ENCODE results near the gene ATF2. TPM values are rescaled to one million over a fixed set of nuclear protein-coding genes. Genes with fewer than 3 reads are reported as not detected.

ATF2 gene
- total RNA-seq, 6 experiments from 2014 or later = 34.1 to 43.9 (median 38.2) TPM

- TF ChIP-seq CTCF (IDR thresholded peaks at IDR 0.05) = no peak
- Mint-ChIP-seq H3K27me3 (ENCODE audit: insufficient read depth) (peaks cover 3% of the 10 kb centered on the region), H3K9me3 (no peaks in the 10 kb centered on the region), H3K4me1 (ENCODE audit: low read depth) (no peaks in the 10 kb centered on the region), H3K27ac (no peak overlapping the region), H3K36me3 (ENCODE audit: low read depth) (peaks cover 9% of the 10 kb centered on the region), H3K4me3 (no peak overlapping the region)
- DNase-seq = no peak
Observed at GRCh38 chr2:175055993-175056392, 112.0 kb downstream of the ATF2 start.

- no peak for DNase-seq
- peaks cover 9% of the 10 kb centered on the region for H3K36me3 Mint-ChIP-seq (ENCODE audit: low read depth)
- peaks cover 3% of the 10 kb centered on the region for H3K27me3 Mint-ChIP-seq (ENCODE audit: insufficient read depth)
- H3K4me1 Mint-ChIP-seq (ENCODE audit: low read depth) = peaks cover 6% of the 10 kb centered on the region; the same call in 1 of the 2 replicates
- no peak for TF ChIP-seq CTCF (IDR thresholded peaks at IDR 0.05)
- no peak overlapping the region for H3K4me3 Mint-ChIP-seq
- H3K27ac Mint-ChIP-seq = no peak overlapping the region
- H3K9me3 Mint-ChIP-seq = no peaks in the 10 kb centered on the region
Observed at GRCh38 chr2:175054340-175054739, 113.7 kb downstream of the ATF2 start.

GRCh38 chr2:175049661-175050060 lies 118.3 kb downstream of the ATF2 start:
- Mint-ChIP-seq H3K27ac (no peak overlapping the region), H3K36me3 (ENCODE audit: low read depth) (peaks cover 5% of the 10 kb centered on the region; the same call in 1 of the 2 replicates), H3K4me1 (ENCODE audit: low read depth) (peaks cover 6% of the 10 kb centered on the region; the same call in 1 of the 2 replicates), H3K9me3 (no peaks in the 10 kb centered on the region), H3K4me3 (no peak overlapping the region), H3K27me3 (ENCODE audit: insufficient read depth) (peaks cover 3% of the 10 kb centered on the region; the same call in 1 of the 2 replicates)
- DNase-seq = no peak
- no peak for TF ChIP-seq CTCF (IDR thresholded peaks at IDR 0.05)

GRCh38 chr2:175048275-175048674 lies 119.7 kb downstream of the ATF2 start:
- Mint-ChIP-seq H3K36me3 (ENCODE audit: low read depth) (peaks cover 5% of the 10 kb centered on the region; the same call in 1 of the 2 replicates), H3K4me1 (ENCODE audit: low read depth) (peaks cover 6% of the 10 kb centered on the region; the same call in 1 of the 2 replicates), H3K27ac (no peak overlapping the region; the same call in 1 of the 2 replicates), H3K27me3 (ENCODE audit: insufficient read depth) (peaks cover 3% of the 10 kb centered on the region; the same call in 1 of the 2 replicates), H3K9me3 (no peaks in the 10 kb centered on the region), H3K4me3 (no peak overlapping the region)
- no peak for DNase-seq
- no peak for TF ChIP-seq CTCF (IDR thresholded peaks at IDR 0.05)

GRCh38 chr2:175039490-175039889 lies 128.5 kb downstream of the ATF2 start:
- no peak for DNase-seq
- no peaks in the 10 kb centered on the region; the same call in 1 of the 2 replicates for H3K27me3 Mint-ChIP-seq (ENCODE audit: insufficient read depth)
- no peak overlapping the region for H3K27ac Mint-ChIP-seq
- no peak for TF ChIP-seq CTCF (IDR thresholded peaks at IDR 0.05)
- no peak overlapping the region for H3K4me3 Mint-ChIP-seq
- H3K36me3 Mint-ChIP-seq (ENCODE audit: low read depth) = no peaks in the 10 kb centered on the region
- peaks cover 19% of the 10 kb centered on the region for H3K4me1 Mint-ChIP-seq (ENCODE audit: low read depth)
- no peaks in the 10 kb centered on the region for H3K9me3 Mint-ChIP-seq

- H3K27ac Mint-ChIP-seq = no peak overlapping the region
- DNase-seq = no peak
- no peaks in the 10 kb centered on the region for H3K36me3 Mint-ChIP-seq (ENCODE audit: low read depth)
- no peaks in the 10 kb centered on the region; the same call in 1 of the 2 replicates for H3K27me3 Mint-ChIP-seq (ENCODE audit: insufficient read depth)
- no peak overlapping the region for H3K4me3 Mint-ChIP-seq
- H3K9me3 Mint-ChIP-seq = no peaks in the 10 kb centered on the region
- peaks cover 19% of the 10 kb centered on the region for H3K4me1 Mint-ChIP-seq (ENCODE audit: low read depth)
- no peak for TF ChIP-seq CTCF (IDR thresholded peaks at IDR 0.05)
Observed at GRCh38 chr2:175039031-175039430, 129.0 kb downstream of the ATF2 start.

All from HFFc6 (cell line).